ENCODE measurements around the gene CMPK2. TPM values are rescaled to one million over a fixed set of nuclear protein-coding genes. Genes with fewer than 3 reads are reported as not detected.

CMPK2 gene
- total RNA-seq, 1 experiment from 2014 or later: 134 TPM

DNA sequence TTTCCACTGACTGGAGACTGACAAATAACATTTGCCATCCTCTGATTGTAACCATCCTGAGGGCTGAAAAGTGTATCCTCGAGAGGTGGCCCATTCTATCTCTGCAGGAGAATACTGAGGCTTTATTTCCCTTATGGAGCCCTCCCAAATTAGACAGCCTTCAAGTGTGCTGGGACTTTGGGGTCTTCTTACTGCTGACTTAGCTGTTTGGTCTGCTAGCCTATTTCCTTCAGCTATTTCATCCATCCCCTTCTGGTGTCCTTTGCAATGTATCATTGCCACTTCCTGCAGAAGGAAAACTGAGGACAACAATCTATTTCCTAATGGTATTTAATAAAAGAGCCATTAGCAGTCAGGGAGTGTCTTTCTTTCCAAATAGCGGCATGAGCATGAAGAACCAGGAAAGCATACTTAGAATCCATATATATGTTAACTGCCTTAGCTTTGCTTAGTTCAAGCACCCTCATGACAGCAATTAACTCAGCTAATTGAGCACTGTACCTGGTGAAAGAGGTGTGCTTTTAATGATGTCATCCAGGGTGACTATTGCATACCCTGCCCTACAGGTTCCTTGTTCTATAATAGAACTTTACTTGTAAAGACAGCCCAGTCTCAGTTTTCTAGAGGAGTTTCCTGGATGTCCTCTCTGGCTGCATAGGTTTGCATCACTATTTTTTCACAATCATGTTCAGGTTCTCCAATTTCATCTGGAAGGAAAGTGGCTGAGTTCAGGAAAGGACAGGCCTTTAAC lies 24.0 kb downstream of the CMPK2 start:
- DNase-seq (ENCODE audit: low read depth): no peak

DNA sequence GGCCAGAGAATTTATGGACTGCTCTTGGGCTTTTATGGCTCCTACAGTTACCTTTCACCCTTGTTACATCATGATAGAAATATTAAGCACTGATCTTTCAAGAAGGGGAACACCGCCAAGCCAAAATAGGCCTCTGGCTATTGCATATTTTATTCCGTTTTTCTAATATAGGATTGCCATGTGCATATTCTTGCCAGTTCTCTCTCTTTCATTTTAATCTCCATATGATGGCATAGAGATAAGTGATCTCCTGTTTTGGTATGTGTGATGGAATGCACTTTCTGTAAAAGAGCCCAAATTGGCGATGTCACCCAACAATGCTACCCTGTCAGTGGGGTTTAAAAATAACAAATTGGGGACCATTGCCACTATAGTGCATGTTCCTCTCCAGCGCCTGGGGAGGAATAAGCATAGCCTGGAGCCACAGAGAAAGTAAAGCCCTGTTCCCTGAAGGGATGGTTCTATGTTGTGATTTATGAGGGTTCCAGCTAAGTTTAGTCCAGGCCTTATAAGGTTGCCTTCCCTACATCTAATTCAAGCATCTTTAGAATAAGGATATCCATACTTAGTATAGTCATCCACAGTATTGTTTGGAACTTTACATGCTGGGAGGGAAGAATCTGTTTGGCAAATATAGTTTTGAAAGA lies 26.9 kb downstream of the CMPK2 start:
- no peak for DNase-seq (ENCODE audit: low read depth)

DNA sequence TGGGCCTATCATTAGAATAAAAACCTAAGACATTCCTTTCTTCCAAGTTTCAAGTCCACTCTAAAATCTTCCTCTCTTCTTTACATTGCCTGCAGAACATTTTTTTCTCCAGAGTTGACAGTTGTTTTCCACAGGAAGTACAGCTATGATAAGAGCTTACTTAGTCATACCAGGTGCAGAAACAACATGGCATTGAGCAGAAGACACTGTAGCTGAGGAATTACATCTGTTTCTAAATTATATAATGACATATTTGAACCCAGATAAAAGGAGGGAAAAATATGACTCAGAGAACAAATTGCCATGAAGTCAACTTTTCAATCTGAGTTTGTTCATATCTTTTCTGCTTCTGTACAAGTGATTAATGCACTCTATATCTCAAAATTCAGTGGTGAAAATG lies 30.2 kb downstream of the CMPK2 start:
- DNase-seq (ENCODE audit: low read depth): peak; percentile 41

DNA sequence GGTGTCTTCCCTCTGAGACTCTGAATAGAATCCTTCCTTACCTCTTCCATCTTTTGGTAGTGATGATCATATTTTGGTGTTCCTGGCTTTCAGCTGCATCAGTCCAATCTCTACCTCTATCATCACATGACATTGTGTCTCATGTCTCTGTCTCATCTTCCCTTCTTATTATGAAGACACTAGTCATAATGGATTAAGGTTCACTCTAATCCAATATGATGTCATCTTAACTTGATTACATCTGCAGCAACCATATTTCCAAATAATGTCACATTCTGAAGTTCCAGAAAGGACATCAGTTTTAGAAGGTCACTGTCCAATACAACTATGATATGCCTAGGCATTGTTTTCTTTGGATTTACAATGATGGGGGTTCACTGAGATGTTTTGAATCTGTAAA lies 31.5 kb downstream of the CMPK2 start:
- DNase-seq (ENCODE audit: low read depth): no peak

DNA sequence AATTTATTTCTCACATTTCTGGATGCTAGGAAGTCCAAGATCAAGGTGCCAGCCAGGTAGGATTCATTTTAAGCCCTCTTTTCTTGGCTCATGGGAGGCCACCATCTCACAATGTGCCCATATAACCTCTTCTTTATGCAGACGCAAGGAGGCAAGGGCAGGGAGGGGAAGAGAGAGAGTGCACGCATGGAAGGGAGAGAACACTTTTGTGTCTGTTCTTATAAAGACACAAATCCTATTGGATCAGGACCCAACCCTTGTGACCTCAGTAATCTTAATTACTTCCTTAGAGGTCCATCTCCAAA lies 32.5 kb downstream of the CMPK2 start:
- peak; percentile 20 for DNase-seq (ENCODE audit: low read depth)

DNA sequence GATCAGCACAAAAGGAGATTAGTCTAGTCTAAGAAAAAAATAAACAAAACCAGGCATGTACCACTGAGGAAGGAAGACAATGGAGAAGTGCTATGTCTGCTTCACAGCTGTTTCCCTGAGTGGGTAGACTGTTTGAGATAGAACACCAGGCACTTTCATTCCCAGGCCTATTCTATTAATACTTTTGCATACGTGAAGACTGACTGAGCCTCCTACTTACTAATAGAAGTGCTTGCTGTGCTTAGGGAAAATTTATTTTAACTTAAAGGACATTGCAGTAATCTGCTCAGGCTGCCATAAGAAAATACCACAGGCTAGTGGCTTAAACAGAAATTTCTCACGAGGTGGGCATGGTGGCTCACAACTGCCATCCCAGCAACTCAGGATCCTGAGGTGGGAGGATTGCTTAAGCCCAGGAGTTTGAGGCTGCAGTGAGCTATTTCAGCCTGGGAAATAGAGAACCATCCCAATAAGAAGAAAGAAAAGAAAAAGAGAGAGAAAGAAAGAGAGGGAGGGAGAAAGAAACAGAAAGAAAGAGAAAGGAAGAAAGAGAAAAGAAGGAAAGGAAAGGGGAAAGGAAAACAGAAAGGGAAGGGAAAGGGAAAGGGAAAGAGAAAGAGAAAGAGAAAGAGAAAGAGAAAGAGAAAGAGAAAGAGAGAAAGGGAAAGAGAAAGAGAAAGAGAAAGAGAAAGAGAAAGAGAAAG lies 33.0 kb downstream of the CMPK2 start:
- peak; percentile 29 for DNase-seq (ENCODE audit: low read depth)

DNA sequence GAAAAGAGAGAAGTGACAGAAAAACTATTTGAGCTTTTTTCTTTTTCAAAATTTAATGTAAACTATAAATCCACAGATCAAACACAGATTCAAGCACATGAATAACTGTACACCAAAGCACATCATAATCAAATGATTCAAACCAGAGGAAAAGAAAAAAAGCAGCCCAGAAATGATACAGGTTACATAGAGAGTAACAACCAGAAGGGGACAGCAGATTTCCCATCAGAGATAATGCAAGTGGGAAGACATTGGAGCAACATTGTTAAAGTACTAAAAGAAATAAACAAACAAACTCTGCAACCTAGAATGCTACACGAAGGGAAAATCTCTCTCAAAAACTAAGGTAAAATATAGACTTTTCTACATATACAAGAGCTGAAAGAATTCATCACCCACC lies 34.5 kb downstream of the CMPK2 start:
- DNase-seq (ENCODE audit: low read depth): peak; percentile 23

DNA sequence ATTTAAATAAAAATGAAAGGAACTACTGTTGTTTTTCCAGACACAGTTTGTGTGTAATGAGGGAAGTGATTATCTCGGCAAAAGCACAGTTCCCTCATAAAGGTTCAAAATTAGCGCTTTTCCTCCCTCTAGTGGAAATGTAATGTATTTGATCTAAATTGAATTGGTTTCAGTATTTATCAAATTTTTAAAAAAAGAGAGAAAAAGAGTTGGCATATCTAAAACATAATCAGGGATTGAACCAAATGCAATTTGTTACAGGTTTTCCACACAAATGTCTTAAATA lies 37.5 kb downstream of the CMPK2 start:
- DNase-seq (ENCODE audit: low read depth): peak; percentile 60

DNA sequence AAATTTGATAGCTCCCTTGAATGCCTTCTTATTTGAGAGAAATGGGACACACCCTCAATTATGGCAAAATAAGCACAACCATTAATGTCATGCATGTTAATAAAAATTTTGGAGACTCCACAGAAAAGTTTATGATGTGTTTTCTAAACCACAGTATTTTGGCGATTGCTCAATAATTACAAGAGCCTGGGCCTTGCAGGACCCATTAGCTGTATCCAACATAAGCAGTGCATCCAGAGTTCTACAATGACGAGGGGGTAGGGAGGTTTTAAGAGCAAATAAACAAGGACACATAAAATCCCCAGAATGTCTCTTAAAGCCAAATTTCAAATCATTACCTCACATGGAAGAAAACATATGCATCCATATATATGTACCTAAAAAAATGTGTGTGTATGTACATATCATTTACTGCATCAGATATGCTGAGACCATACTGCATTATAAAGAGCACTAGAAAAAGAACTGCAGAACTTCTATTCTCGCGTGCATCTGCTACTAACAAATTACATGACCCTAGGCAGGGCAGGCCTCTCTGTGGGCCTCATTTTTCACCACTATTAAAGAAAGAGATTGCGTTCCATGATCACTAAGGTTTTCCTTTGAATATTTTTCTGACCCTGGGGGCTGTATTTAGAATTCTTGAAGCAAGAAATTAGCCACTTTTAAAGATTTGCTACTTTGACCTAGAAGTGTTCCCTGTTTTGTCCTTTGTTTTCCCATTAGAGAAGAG lies 38.0 kb downstream of the CMPK2 start:
- DNase-seq (ENCODE audit: low read depth): no peak

DNA sequence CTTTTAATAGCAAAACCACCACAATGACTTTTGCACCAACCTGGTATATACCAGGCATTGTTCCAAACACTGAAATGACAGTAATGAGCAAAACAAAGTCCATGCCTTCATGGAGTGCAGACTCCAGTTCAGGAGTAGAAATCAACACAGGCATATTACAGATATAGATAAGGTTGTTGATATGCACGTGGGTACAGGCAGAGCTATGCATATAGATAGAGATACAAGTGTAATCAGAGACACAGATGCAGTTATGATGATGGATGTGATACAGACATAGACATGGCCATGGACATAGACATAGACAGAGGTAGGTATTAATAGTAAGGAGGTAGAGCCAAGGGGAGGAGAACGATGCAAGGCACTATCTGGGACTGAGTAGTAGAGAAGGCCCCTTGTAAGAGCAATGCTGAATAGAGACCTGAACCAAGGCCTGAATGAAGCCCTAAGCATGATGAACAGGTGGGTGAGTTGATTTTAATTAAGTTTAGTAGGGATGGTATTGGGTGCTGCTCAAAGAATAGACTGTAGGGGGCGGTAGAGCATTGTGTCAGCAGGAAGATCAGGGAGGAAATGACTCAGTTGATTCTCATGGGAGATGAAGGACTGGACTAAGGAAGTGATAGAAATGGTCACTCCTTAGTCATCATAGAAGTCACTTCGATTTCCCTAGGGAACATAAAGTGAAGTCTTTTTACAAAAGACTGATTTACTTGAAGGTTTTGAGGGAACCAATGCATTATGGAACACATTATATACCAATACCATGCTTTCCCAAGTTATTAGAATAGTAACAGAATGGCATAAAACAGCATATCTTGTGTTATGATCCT lies 39.4 kb downstream of the CMPK2 start:
- peak; percentile 85 for DNase-seq (ENCODE audit: low read depth)

DNA sequence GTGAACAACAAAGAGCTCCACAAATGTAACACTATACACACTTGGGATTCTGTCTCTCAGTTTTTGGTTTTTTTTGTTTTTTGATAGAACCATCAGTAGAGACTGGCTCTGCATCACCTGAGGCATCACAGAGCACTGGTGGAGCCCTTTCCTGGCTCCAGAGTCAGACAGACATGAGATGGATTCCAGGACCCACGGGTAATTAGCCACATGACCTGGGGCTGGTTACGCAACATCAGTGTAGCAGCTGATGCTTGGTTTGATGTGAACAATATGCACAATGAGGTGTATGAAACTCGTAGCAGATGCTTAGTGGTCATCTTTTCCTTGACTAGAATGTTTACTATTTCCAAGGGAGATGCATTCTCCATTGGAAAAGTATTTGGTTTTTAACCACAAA lies 40.7 kb downstream of the CMPK2 start:
- DNase-seq (ENCODE audit: low read depth): peak; percentile 75

DNA sequence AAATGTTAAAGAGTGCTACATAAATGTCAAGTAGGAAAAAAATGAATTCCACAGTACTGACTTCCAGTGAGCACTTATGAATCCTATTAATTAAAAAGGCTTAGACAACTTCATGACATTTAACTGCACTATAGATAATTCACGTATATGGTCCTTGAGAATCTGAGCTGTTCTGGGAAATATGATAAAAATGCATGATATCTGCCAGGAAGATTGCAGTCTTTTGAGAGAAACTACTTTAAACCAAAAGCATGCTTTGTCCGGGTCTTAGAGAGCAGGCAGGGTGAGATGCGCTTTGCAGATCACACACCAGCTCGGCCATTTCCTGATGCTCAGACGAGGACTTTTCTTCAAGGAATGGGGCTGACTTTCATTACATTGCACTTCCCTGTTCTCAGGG lies 42.6 kb downstream of the CMPK2 start:
- no peak for DNase-seq (ENCODE audit: low read depth)

DNA sequence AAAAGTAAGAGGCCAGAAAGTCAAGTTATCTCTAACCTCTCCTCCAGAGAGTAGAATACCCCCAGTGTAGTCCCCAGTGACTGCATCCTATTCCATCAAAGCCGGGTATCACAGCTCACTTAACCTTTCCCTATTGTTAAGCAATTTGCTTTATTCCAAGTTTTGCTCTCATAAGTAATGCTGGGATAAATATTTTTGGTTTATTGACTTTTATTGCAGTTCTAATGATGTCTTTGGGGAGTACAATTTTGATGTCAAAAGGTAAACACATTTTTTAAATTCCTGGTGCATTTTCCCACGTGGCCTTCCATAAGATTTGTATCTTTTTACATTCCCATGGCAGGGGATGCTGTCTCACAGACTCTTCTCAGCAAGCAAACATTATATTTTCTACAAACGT lies 43.3 kb downstream of the CMPK2 start:
- DNase-seq (ENCODE audit: low read depth): no peak

DNA sequence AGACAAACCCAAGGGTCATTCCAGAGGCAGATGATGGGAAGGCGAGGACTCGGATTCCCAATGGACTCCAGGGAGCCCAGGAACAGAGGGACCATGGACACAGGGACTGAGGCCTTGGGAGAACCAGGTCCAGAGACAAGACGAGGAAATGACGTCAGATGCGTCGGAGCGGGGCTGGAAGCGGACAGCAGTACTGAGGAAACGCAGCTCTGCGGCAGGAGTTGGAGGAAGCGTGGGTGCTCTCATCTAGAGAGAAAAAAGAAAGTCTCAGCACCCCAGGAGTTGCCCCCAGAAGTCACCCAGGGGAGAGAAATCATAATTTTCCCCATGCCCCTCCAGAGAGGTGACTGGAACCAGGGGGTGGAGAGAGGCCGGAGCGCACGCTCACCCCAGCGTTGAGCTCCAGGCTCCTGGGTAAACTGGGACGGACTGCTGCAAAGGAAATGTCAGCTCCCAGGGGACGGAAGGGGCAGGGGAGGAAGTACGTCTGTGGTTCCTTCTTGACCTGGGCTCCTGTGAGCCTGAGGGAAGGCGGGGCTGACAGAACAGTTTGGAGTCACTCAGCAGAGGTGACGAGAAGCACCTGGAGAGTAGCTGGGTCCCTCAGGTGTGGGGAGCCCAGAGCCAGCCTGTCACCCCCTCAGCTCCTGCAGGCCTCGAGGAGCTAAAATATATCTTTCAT lies 44.7 kb downstream of the CMPK2 start:
- no peak for DNase-seq (ENCODE audit: low read depth)

DNA sequence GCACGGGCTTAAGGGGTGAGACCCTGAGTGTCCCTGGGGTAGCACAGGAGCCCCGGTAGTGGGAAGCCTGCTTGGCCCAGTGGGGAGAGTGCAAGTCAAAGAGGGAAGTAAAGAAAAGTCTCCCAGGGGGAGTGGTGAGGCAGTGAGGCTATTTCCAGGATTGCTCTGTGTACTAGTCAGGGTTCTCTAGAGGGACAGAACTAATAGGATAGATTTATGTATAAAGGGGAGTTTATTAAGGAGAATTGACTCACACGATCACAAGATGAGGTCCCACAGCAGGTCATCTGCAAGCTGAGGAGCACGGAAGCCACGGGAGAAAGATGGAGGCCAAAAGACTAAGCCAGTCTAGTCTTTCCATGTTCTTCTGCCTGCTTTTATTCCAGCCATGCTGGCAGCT lies 45.5 kb downstream of the CMPK2 start:
- DNase-seq (ENCODE audit: low read depth): no peak

DNA sequence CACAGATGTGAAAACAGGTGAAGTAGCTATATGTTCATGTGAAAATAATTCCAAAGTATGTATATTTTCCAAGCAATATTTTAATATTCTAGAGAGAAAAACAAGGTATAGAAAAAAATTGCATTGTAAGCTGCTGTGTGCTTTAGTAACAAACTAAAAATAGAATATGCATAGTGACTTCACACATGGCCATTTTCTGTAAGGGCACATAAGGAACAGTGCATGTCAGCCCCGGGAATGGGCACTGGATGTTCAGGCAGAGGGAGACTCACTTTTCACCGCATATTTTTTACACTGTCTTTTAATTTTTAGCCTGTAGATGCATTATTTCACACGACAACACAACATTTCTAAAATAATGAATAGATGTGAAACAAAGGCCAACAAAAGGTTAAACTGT lies 46.0 kb downstream of the CMPK2 start:
- no peak for DNase-seq (ENCODE audit: low read depth)

DNA sequence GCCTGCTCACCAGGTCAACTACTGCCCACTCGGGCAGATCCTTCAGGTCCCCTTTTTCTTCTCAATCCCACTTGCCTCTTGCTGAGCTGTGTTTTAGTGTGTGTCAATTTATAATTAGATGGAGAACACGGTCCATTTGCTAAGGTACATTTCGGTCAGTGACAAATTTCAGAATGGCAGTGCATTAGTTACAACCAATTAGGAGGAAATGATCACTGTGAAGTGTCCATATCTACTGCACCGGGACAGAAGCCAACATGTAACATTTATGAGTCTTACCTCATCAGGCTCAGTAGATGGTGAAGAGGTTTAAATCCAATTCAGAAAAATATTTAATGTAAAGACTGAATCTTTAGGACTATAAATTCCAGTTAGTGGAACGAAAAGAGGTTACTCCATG lies 47.7 kb downstream of the CMPK2 start:
- no peak for DNase-seq (ENCODE audit: low read depth)

DNA sequence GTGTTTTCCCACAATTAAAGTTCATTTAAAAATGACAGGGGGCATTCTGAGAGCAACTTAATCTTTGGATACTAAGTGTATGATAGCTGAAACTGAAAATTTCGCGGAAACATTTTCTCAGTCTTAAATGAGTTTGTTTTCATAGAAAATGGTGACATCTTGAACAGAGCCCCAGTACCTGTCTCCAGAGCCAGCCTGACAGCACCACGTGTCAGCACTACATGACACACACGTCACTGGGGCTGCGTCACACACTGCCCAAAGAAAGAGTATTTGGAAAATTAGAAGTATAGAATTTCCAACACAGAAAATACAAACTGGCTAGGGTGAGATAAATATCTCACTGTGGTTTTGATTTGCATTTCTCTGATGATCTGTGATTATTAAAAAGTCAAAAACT lies 50.8 kb downstream of the CMPK2 start:
- no peak for DNase-seq (ENCODE audit: low read depth)

DNA sequence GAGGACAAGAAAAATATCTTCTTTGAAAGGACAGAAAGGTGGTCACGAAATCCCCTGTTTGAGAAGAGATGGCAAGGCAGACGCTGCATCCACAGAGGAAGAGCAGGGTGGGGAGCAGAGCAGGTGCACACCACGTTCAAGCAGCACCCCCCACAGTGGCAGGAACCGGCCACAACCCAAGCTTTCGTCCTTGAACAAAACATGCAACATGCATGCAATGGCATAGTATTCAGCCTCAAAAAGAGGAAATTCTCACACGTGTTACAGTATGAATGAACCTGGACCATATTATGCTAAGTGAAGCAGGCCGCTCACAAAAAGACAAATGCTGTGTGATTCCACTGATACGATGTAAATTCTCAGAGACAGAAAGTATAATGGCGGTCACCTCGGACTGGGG lies 51.4 kb downstream of the CMPK2 start:
- DNase-seq (ENCODE audit: low read depth): no peak

DNA sequence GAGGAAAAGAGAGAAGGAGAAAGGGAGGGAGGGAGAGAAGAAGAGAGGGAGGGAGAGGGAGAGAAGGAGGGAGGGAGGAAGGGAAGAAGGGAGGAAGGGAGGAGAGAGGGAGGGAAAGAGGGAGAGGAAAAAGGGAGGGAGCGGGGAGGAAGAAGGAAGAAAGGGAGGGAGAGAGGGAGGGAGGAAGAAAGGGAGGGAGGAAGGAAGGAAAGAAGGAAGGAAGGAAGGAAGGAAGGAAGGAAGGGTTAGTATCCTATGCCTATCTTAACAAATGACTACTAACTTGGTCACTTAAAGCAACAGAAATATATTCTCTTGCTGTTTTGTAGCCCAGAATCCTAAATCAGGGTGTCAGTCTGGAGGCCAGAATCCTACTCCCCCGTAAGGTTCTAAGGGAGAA lies 52.1 kb downstream of the CMPK2 start:
- DNase-seq (ENCODE audit: low read depth): no peak

DNA sequence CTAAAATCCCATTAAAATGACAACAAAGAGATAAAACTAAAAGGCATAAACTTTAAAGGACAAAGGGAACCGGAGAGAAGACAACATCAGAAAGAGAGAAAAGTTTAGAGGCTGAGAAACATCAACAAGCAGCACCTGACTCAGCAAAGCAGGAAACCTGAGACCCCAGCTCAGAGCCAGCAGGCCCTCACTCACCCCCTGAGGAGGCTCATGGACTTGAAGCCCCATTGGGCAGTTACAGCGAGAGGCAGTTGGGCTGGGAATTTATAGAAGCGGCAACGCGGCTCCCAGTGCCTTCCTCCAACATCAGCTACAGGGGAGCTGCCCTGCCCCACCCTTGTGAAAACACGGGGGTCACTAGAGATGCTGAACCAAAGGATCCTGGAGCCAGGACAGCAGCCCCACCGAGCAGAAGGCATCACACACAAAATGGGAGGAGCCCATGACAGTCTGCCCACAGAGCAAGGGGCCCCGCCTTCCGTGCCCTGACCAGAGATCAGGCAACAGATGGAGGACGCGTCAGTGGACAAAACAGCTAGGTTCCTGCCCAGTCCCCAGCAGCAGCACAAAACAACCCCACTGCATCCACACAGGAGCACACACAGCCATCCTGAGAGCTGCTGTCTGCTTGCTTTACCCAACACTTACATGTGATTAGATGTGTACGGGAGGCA lies 52.7 kb downstream of the CMPK2 start:
- DNase-seq (ENCODE audit: low read depth): no peak

All from M059J (cell line).